Measurements from ENCODE around the gene PPT2.
"Not testable (repeated sequence)": the region's sequence is repeated elsewhere in the genome, so short reads cannot be mapped to it uniquely, and the experiment has no call there.

PPT2 gene

GRCh38 chr6:32184084-32184640 lies 30.2 kb downstream of the PPT2 start, which contains the start of gene AGER:
Gene AGER, minus strand, starts transcription at chr6:32184253. Its CDS starts 31 bp downstream, at chr6:32184222.
- no peak for DNase-seq (ENCODE audit: extremely low read depth, low read depth)
- H3K4me3 ChIP-seq (replicated peaks; ENCODE audit: low read depth, low read length) = no peak within 1 kb of the TSS
- no peak for TF ChIP-seq CTCF (IDR thresholded peaks at IDR 0.05; ENCODE audit: low read depth, low read length, missing control alignments)

GRCh38 chr6:32185681-32186131 lies 31.8 kb downstream of the PPT2 start:
- not testable (repeated sequence) for DNase-seq (ENCODE audit: extremely low read depth, low read depth); H3K4me3 ChIP-seq (replicated peaks; ENCODE audit: low read depth, low read length)

- H3K4me3 ChIP-seq (replicated peaks; ENCODE audit: low read depth, low read length); DNase-seq (ENCODE audit: extremely low read depth, low read depth): not testable (repeated sequence)
Observed at GRCh38 chr6:32186151-32186840, 32.4 kb downstream of the PPT2 start.

GRCh38 chr6:32187009-32187709 lies 33.2 kb downstream of the PPT2 start:
- DNase-seq (ENCODE audit: extremely low read depth, low read depth) = no peak
- no peak for TF ChIP-seq CTCF (IDR thresholded peaks at IDR 0.05; ENCODE audit: low read depth, low read length, missing control alignments)
- no peak overlapping the region for H3K4me3 ChIP-seq (replicated peaks; ENCODE audit: low read depth, low read length)

GRCh38 chr6:32187725-32188380 lies 33.9 kb downstream of the PPT2 start:
- DNase-seq (ENCODE audit: extremely low read depth, low read depth) = not testable (repeated sequence)
- peak overlapping the region; percentile 77 for H3K4me3 ChIP-seq (replicated peaks; ENCODE audit: low read depth, low read length)

GRCh38 chr6:32188381-32189068 lies 34.6 kb downstream of the PPT2 start:
- peak overlapping the region; percentile 77 for H3K4me3 ChIP-seq (replicated peaks; ENCODE audit: low read depth, low read length)
- no peak for DNase-seq (ENCODE audit: extremely low read depth, low read depth)
- TF ChIP-seq CTCF (IDR thresholded peaks at IDR 0.05; ENCODE audit: low read depth, low read length, missing control alignments) = no peak

- H3K4me3 ChIP-seq (replicated peaks; ENCODE audit: low read depth, low read length) = peak overlapping the region; percentile 77
- no peak for TF ChIP-seq CTCF (IDR thresholded peaks at IDR 0.05; ENCODE audit: low read depth, low read length, missing control alignments)
- DNase-seq (ENCODE audit: extremely low read depth, low read depth) = no peak
Observed at GRCh38 chr6:32189069-32189741, 35.3 kb downstream of the PPT2 start.

Measured in HFF-Myc (cell line).